OCI-LY1 (cell line): Measurements from ENCODE around the gene C1orf52.

ENCODE experiments used
- H2AFZ ChIP-seq: fragments of 200-600 bp; sonication (generic), shearing (Covaris generic); 2 replicates; pipeline ENCODE4 v1.6.0; 2014; ENCODE audit warnings: antibody characterized with exemption, mild to moderate bottlenecking, low read length
- H3F3A ChIP-seq: fragments of 200-600 bp; sonication (generic), shearing (Covaris generic); 2 replicates; pipeline ENCODE4 v1.6.0; 2014; ENCODE audit warnings: mild to moderate bottlenecking, antibody characterized with exemption, low read length, moderate library complexity; ENCODE audit not compliant: insufficient read depth
- H3K27ac ChIP-seq: fragments of 200-600 bp; sonication (generic); 2 replicates; pipeline ENCODE4 v1.5.1; 2014; ENCODE audit warnings: low read length, mixed run types, mild to moderate bottlenecking, low read depth; ENCODE audit not compliant: poor library complexity, severe bottlenecking
- H3K27me3 ChIP-seq: fragments of 200-600 bp; sonication (generic); 2 replicates; pipeline ENCODE4 v1.6.0; 2014; ENCODE audit warnings: antibody characterized with exemption, mild to moderate bottlenecking, low read length, moderate library complexity; ENCODE audit not compliant: insufficient read depth
- H3K36me3 ChIP-seq: fragments of 200-600 bp; sonication (generic); 2 replicates; pipeline ENCODE4 v1.6.1; 2014; ENCODE audit warnings: mild to moderate bottlenecking, antibody characterized with exemption, low read length, moderate library complexity, mixed read lengths; ENCODE audit not compliant: insufficient read depth
- H3K4me1 ChIP-seq: fragments of 200-600 bp; sonication (generic); 2 replicates; pipeline ENCODE4 v1.5.1; 2014; ENCODE audit warnings: mild to moderate bottlenecking, low read length, moderate library complexity; ENCODE audit not compliant: insufficient read depth, severe bottlenecking
- H3K4me2 ChIP-seq: fragments of 200-600 bp; sonication (generic), shearing (Covaris generic); 2 replicates; pipeline ENCODE4 v1.6.1; 2014; ENCODE audit warnings: low read length
- H3K4me3 ChIP-seq: fragments of 200-600 bp; sonication (generic); 2 replicates; pipeline ENCODE4 v1.5.1; 2014; ENCODE audit warnings: low read length, low read depth, mild to moderate bottlenecking, mixed read lengths; ENCODE audit not compliant: poor library complexity, severe bottlenecking
- H3K79me2 ChIP-seq: fragments of 200-600 bp; shearing (Covaris generic); 2 replicates; pipeline ENCODE4 v1.6.1; 2016; ENCODE audit warnings: mixed run types, low read length, mixed read lengths; ENCODE audit not compliant: insufficient read depth
- H3K9ac ChIP-seq: fragments of 200-600 bp; sonication (generic), shearing (Covaris generic); 2 replicates; pipeline ENCODE4 v1.6.1; 2014; ENCODE audit warnings: mild to moderate bottlenecking, low read length, mixed read lengths
- H3K9me2 ChIP-seq: fragments of 200-600 bp; sonication (generic), shearing (Covaris generic); 2 replicates; pipeline ENCODE4 v1.6.1; 2014; ENCODE audit warnings: low read depth, mild to moderate bottlenecking, low read length, mixed read lengths
- H3K9me3 ChIP-seq: fragments of 200-600 bp; shearing (Covaris generic); 2 replicates; pipeline ENCODE4 v1.6.1; 2014; ENCODE audit warnings: low read length, mixed read lengths
- H4K20me1 ChIP-seq: fragments of 200-600 bp; sonication (generic), shearing (Covaris generic); 2 replicates; pipeline ENCODE4 v1.6.0; 2016; ENCODE audit warnings: mild to moderate bottlenecking, low read length; ENCODE audit not compliant: insufficient read depth
- EZH2 ChIP-seq: fragments of 200-600 bp; sonication (generic), shearing (Covaris generic); IDR thresholded peaks from 2 replicates; pipeline ENCODE4 v1.8.0; 2017; ENCODE audit warnings: borderline replicate concordance, mixed run types, mild to moderate bottlenecking, antibody characterized with exemption, low read length, moderate library complexity, mixed read lengths
- TF ChIP-seq, protein P1 (sequence below): fragments of 200-600 bp; sonication (generic), shearing (Covaris generic); IDR thresholded peaks from 2 replicates; pipeline ENCODE4 v1.5.1; 2017; ENCODE audit warnings: mild to moderate bottlenecking, antibody characterized with exemption, low read length, moderate library complexity, mixed read lengths

The C1orf52 gene

DNA sequence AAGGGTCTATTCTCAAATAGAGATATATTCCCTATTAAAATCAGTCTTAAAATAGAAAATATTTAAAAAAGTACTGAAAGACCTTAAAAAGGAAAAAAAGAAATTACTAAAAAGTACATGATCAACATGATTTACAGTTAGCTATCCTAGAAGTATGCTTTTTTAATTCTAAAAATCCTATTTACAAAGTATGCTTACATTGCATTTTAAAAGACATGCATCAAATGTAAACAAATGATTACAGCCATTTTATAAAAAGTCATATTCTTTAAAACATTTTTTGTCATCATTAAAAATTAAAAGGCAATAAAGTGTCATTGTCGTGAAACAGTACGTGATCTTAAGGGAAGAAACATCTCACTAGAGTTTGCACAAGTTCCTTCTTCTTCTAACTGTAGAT lies 7.9 kb upstream of the C1orf52 start:
- no peak overlapping the region for H3K4me3 ChIP-seq
- H2AFZ ChIP-seq = no peak overlapping the region
- TF ChIP-seq, protein P1, sequence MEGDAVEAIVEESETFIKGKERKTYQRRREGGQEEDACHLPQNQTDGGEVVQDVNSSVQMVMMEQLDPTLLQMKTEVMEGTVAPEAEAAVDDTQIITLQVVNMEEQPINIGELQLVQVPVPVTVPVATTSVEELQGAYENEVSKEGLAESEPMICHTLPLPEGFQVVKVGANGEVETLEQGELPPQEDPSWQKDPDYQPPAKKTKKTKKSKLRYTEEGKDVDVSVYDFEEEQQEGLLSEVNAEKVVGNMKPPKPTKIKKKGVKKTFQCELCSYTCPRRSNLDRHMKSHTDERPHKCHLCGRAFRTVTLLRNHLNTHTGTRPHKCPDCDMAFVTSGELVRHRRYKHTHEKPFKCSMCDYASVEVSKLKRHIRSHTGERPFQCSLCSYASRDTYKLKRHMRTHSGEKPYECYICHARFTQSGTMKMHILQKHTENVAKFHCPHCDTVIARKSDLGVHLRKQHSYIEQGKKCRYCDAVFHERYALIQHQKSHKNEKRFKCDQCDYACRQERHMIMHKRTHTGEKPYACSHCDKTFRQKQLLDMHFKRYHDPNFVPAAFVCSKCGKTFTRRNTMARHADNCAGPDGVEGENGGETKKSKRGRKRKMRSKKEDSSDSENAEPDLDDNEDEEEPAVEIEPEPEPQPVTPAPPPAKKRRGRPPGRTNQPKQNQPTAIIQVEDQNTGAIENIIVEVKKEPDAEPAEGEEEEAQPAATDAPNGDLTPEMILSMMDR = no peak
- no peak for TF ChIP-seq EZH2
- H3K9ac ChIP-seq = no peak overlapping the region
- H3K79me2 ChIP-seq = no peaks in the 10 kb centered on the region
- no peaks in the 10 kb centered on the region for H3K4me1 ChIP-seq
- H3K27me3 ChIP-seq = no peaks in the 10 kb centered on the region
- H3K9me3 ChIP-seq = no peaks in the 10 kb centered on the region
- no peaks in the 10 kb centered on the region for H3K9me2 ChIP-seq
- no peak overlapping the region for H3K4me2 ChIP-seq
- H3K27ac ChIP-seq = no peak overlapping the region
- no peaks in the 10 kb centered on the region for H3F3A ChIP-seq
- H3K36me3 ChIP-seq = peaks cover 80% of the 10 kb centered on the region
- H4K20me1 ChIP-seq = no peaks in the 10 kb centered on the region

DNA sequence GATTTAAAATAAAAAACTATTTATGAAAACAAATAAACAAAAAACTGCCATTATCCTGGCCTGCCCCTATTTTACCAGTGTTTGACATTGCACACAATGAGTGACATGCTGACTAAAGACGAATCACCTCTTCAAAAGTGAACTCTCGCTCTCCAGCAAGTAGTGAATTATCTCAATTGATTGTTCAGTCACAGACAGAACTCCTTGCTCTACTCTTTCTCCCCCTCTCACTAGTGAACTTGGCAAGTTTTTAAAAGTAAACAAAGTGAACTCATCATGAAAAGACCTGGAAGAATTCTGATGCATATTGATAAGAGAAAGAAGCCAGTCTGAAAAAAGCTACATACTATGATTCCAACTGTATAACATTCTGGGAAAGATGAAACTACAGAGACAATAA lies 4.7 kb upstream of the C1orf52 start:
- Histone ChIP-seq H3K4me3 (no peak overlapping the region), H3K4me1 (no peaks in the 10 kb centered on the region), H3K79me2 (no peaks in the 10 kb centered on the region), H3K27ac (no peak overlapping the region), H2AFZ (no peak overlapping the region), H3K36me3 (peaks cover 54% of the 10 kb centered on the region), H3F3A (no peaks in the 10 kb centered on the region), H3K4me2 (no peak overlapping the region), H3K9ac (no peak overlapping the region), H3K9me2 (no peaks in the 10 kb centered on the region), H3K9me3 (no peaks in the 10 kb centered on the region), H4K20me1 (no peaks in the 10 kb centered on the region), H3K27me3 (no peaks in the 10 kb centered on the region)
- TF ChIP-seq EZH2 = no peak
- TF ChIP-seq, protein P1 = no peak

DNA sequence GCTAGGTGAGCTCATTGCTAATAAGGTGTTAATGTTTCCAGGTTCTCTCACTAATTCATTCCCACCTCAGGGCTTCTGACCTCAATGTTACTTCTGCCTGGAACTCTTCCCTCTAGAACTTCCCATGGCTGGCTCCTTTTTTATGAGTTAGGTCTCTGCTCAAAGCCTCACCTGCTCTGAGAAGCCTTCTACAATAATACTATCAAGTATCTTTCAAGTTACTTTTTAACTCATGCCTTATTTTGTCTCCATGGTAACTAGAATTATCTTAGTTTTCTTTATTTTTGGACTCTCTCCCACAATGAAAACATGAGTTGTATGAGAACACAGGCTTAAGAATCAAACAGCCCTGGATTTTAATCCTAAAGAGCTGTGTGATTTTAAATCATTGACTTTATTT lies 3.5 kb upstream of the C1orf52 start:
- Histone ChIP-seq H4K20me1 (no peaks in the 10 kb centered on the region), H3K27ac (no peak overlapping the region), H3K4me3 (no peak overlapping the region), H3K27me3 (no peaks in the 10 kb centered on the region), H3K36me3 (peaks cover 51% of the 10 kb centered on the region), H3K9me3 (no peaks in the 10 kb centered on the region), H3K4me2 (no peak overlapping the region), H3K79me2 (peaks cover 11% of the 10 kb centered on the region), H3F3A (no peaks in the 10 kb centered on the region), H3K9me2 (no peaks in the 10 kb centered on the region), H2AFZ (no peak overlapping the region), H3K4me1 (peaks cover 9% of the 10 kb centered on the region), H3K9ac (no peak overlapping the region)
- TF ChIP-seq EZH2 = no peak
- TF ChIP-seq, protein P1 = no peak
